HepG2 (cell line): ENCODE data around the gene BICDL2. TPM values are rescaled to one million over a fixed set of nuclear protein-coding genes. Genes with fewer than 3 reads are reported as not detected.
A peak's percentile ranks its signal among the peaks of the same experiment; 100 is the strongest.

Experiments used
- FOXP4 ChIP-seq: sonication (generic); formaldehyde crosslinking; IDR thresholded peaks from 2 replicates; pipeline ENCODE4 v1.4.0; 2020; ENCODE audit warnings: missing genetic modification reagents
- JUN ChIP-seq: sonication (generic); formaldehyde crosslinking; IDR thresholded peaks from 2 replicates; pipeline ENCODE4 v1.4.0; 2020; ENCODE audit warnings: mild to moderate bottlenecking, missing genetic modification reagents
- JUNB ChIP-seq: sonication (generic); formaldehyde crosslinking; IDR thresholded peaks from 2 replicates; pipeline ENCODE4 v1.8.0; 2022; ENCODE audit warnings: missing genetic modification reagents, mild to moderate bottlenecking, borderline replicate concordance
- KAT2B ChIP-seq: fragments of 150-350 bp; IDR thresholded peaks from 2 replicates; pipeline ENCODE4 v1.6.1; 2014; ENCODE audit warnings: low read depth, low read length, borderline replicate concordance
- MZF1 ChIP-seq: sonication (generic); formaldehyde crosslinking; IDR thresholded peaks from 2 replicates; pipeline ENCODE4 v1.8.1; 2023; ENCODE audit warnings: mild to moderate bottlenecking, missing genetic modification reagents, borderline replicate concordance
- TFDP2 ChIP-seq: sonication (generic); formaldehyde crosslinking; IDR thresholded peaks from 2 replicates; pipeline ENCODE4 v1.4.0; 2020; ENCODE audit warnings: missing genetic modification reagents
- USF2 ChIP-seq, 2 experiments: sonication (generic) in 1 of 2; formaldehyde crosslinking in 1 of 2; IDR thresholded peaks; 2 replicates each; pipeline versions ENCODE4 v1.5.1 to v1.6.1; 2011 to 2020; ENCODE audit warnings: borderline replicate concordance in 1 of 2, low read depth in 1 of 2, low read length in 1 of 2, mild to moderate bottlenecking in 1 of 2, missing genetic modification reagents in 1 of 2, moderate library complexity in 1 of 2
- ZC3H4 ChIP-seq: sonication (generic); formaldehyde crosslinking; IDR thresholded peaks from 2 replicates; pipeline ENCODE4 v1.4.0; 2020; ENCODE audit warnings: missing genetic modification reagents, borderline replicate concordance
- ZNF318 ChIP-seq: sonication (generic); formaldehyde crosslinking; IDR thresholded peaks from 2 replicates; pipeline ENCODE4 v1.4.0; 2020; ENCODE audit warnings: mild to moderate bottlenecking, missing genetic modification reagents
- ZNF441 ChIP-seq: sonication (generic); formaldehyde crosslinking; IDR thresholded peaks from 2 replicates; pipeline ENCODE4 v1.7.0; 2021; ENCODE audit warnings: missing genetic modification reagents, borderline replicate concordance
- ZNF678 ChIP-seq: sonication (generic); formaldehyde crosslinking; IDR thresholded peaks from 2 replicates; pipeline ENCODE4 v1.4.0; 2020; ENCODE audit warnings: mild to moderate bottlenecking, missing genetic modification reagents
- ZNF704 ChIP-seq: sonication (generic); formaldehyde crosslinking; IDR thresholded peaks from 2 replicates; pipeline ENCODE4 v1.8.1; 2023; ENCODE audit warnings: mild to moderate bottlenecking, inconsistent platforms, moderate library complexity, missing genetic modification reagents, borderline replicate concordance
- polyA plus RNA-seq, 8 experiments: library from polyadenylated mRNA; depleted of rRNA in 3 of 8; stranded (reverse) in 7 of 8; unstranded in 1 of 8; fragments of >200 nt; fragmentation: Illumina TruSeq in 4 of 8; extraction: Trizol in 4 of 8; gene quantifications; 2 replicates each; pipeline versions ENCODE4 v1.2.1 to v1.2.3, GENCODE V29; 2011 to 2016; ENCODE audit warnings: low read depth in 4 of 8, missing spikeins in 1 of 8, mixed read lengths in 1 of 8; ENCODE audit not compliant: insufficient read depth in 1 of 8
- total RNA-seq, 5 experiments: library from RNA; depleted of rRNA; stranded (reverse); fragments of >200 nt; fragmentation: Illumina TruSeq; extraction: Trizol; gene quantifications; 2 replicates each; pipeline ENCODE4 v1.2.3, GENCODE V29; 2016; ENCODE audit warnings: low read depth in 1 of 5

BICDL2 gene
- total and polyA plus RNA-seq, 2 of the 13 experiments (the other 11 are each of a cell fraction or from before 2014, with no cell fraction given), result 0.12 TPM; not detected in 1

GRCh38 chr16:3017794-3018506 is 18.8 kb downstream of the BICDL2 start, which contains the start of gene CLDN6 (continued):
- TF ChIP-seq FOXP4, result no peak
- no peak for TF ChIP-seq ZNF678
- TF ChIP-seq ZC3H4 (CRISPR knock-in tag), result no peak
- no peak for TF ChIP-seq ZNF318 (CRISPR knock-in tag)
- TF ChIP-seq MZF1 (CRISPR knock-in tag), result no peak
- TF ChIP-seq KAT2B, result no peak
- no peak for TF ChIP-seq USF2 (IDR thresholded peaks at IDR 0.05; ENCODE audit: low read depth, low read length)
- no peak for TF ChIP-seq USF2 (CRISPR knock-in tag; IDR thresholded peaks at IDR 0.05; ENCODE audit: borderline replicate concordance)
- no peak for TF ChIP-seq JUNB
- TF ChIP-seq JUN, result peak; percentile 26; the same call in 1 of the 2 replicates
- TF ChIP-seq ZNF441 (CRISPR knock-in tag), result no peak
- no peak for TF ChIP-seq TFDP2 (CRISPR knock-in tag)
- TF ChIP-seq ZNF704, result no peak
